HFFc6 (cell line): ENCODE measurements around the gene VILL. TPM values are rescaled to one million over a fixed set of nuclear protein-coding genes. Genes with fewer than 3 reads are reported as not detected.

Source experiments
- DNase-seq: peaks from one replicate; pipeline ENCODE4 v3.0.0-alpha.2; 2018
- H3K27ac Mint-ChIP-seq: 2 replicates; pipeline ENCODE4 v1.8.0; 2020; ENCODE audit warnings: mild to moderate bottlenecking, mixed read lengths
- H3K27me3 Mint-ChIP-seq: 2 replicates; pipeline ENCODE4 v1.8.0; 2021; ENCODE audit warnings: mild to moderate bottlenecking, moderate library complexity, mixed read lengths; ENCODE audit not compliant: insufficient read depth
- H3K36me3 Mint-ChIP-seq: 2 replicates; pipeline ENCODE4 v1.8.0; 2021; ENCODE audit warnings: low read depth, mixed read lengths
- H3K4me1 Mint-ChIP-seq: 2 replicates; pipeline ENCODE4 v1.8.0; 2020; ENCODE audit warnings: low read depth, mixed read lengths
- H3K4me3 Mint-ChIP-seq: 2 replicates; pipeline ENCODE4 v1.8.0; 2020; ENCODE audit warnings: mild to moderate bottlenecking, moderate library complexity, mixed read lengths
- H3K9me3 Mint-ChIP-seq: 2 replicates; pipeline ENCODE4 v1.8.0; 2020; ENCODE audit warnings: mild to moderate bottlenecking, mixed read lengths
- CTCF ChIP-seq: fragments of 200-600 bp; sonication (generic); IDR thresholded peaks from 2 replicates; pipeline ENCODE4 v1.5.0; 2021; ENCODE audit warnings: antibody characterized with exemption, mild to moderate bottlenecking
- total RNA-seq, 6 experiments: library from RNA; stranded (reverse); fragmentation: NEBNext Ultra II Directional; extraction: Animal tissue kit (Norgen Biotek cat#: 25700); gene quantifications; 2 replicates in 1 of 6; 3 replicates in 5 of 6; pipeline ENCODE4 v1.2.3, GENCODE V29; 2021

VILL gene
- total RNA-seq, 6 experiments from 2014 or later: 3.5 to 4.6 (median 3.7) TPM

GRCh38 chr3:38039101-38039898 lies 48.7 kb downstream of the VILL start, which contains the start of gene DLEC1:
Gene DLEC1, plus strand, starts transcription at chr3:38039208. Its CDS starts 18 bp downstream, at chr3:38039226.
- peak; percentile 51 for DNase-seq
- H3K36me3 Mint-ChIP-seq: no peaks in the 10 kb centered on the region
- no peaks in the 10 kb centered on the region for H3K9me3 Mint-ChIP-seq
- H3K27ac Mint-ChIP-seq: peak within 1 kb of the TSS; percentile 38
- peaks cover 7% of the 10 kb centered on the region; the same call in 1 of the 2 replicates for H3K27me3 Mint-ChIP-seq
- peaks cover 21% of the 10 kb centered on the region for H3K4me1 Mint-ChIP-seq
- no peak for TF ChIP-seq CTCF
- H3K4me3 Mint-ChIP-seq: peak within 1 kb of the TSS; percentile 75

- peak; percentile 46 for DNase-seq
- peak overlapping the region; percentile 75 for H3K4me3 Mint-ChIP-seq
- H3K27ac Mint-ChIP-seq: peak overlapping the region; percentile 38; the same call in 1 of the 2 replicates
- H3K4me1 Mint-ChIP-seq: peaks cover 21% of the 10 kb centered on the region
- TF ChIP-seq CTCF: peak; percentile 27; the same call in 1 of the 2 replicates
- H3K36me3 Mint-ChIP-seq: no peaks in the 10 kb centered on the region
- no peaks in the 10 kb centered on the region for H3K9me3 Mint-ChIP-seq
- peaks cover 10% of the 10 kb centered on the region; the same call in 1 of the 2 replicates for H3K27me3 Mint-ChIP-seq
These were observed 49.3 kb downstream of the VILL start for GRCh38 chr3:38039899-38040261.

- H3K4me3 Mint-ChIP-seq: peak overlapping the region; percentile 75; the same call in 1 of the 2 replicates
- H3K36me3 Mint-ChIP-seq: no peaks in the 10 kb centered on the region
These were observed 49.8 kb downstream of the VILL start for GRCh38 chr3:38040401-38040800.

DNA sequence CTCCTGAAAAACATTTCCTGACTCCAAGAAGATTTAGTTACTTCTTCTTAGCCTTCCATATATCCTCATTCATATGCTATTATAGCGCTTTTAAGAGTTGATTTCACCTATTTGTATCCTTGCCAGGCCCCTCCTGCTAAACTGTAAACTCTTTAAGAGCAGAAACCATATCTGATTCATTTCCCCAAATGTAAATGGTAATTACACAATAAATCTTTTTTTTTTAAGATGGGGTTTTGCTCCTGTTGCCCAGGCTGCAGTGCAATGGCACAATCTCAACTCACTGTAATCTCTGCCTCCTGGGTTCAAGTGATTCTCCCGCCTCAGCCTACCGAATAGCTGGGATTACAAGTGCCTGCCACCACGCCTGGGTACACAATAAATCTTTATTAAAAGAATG lies 52.9 kb downstream of the VILL start:
- H3K4me1 Mint-ChIP-seq: peaks cover 19% of the 10 kb centered on the region
- no peak for TF ChIP-seq CTCF
- H3K36me3 Mint-ChIP-seq: no peaks in the 10 kb centered on the region
- no peak overlapping the region for H3K4me3 Mint-ChIP-seq
- no peaks in the 10 kb centered on the region for H3K9me3 Mint-ChIP-seq
- no peak overlapping the region for H3K27ac Mint-ChIP-seq
- no peak for DNase-seq
- peaks cover 19% of the 10 kb centered on the region for H3K27me3 Mint-ChIP-seq

More at GRCh38 chr3:38040401-38040800, 49.8 kb downstream of the VILL start:
- DNase-seq: no peak
- peaks cover 21% of the 10 kb centered on the region for H3K4me1 Mint-ChIP-seq
- no peak overlapping the region for H3K27ac Mint-ChIP-seq
- no peaks in the 10 kb centered on the region for H3K9me3 Mint-ChIP-seq
- TF ChIP-seq CTCF: no peak
- H3K27me3 Mint-ChIP-seq: peaks cover 15% of the 10 kb centered on the region; the same call in 1 of the 2 replicates

- Mint-ChIP-seq H3K27me3 (peaks cover 27% of the 10 kb centered on the region), H3K4me1 (no peaks in the 10 kb centered on the region; the same call in 1 of the 2 replicates), H3K4me3 (no peak overlapping the region), H3K27ac (no peak overlapping the region), H3K9me3 (no peaks in the 10 kb centered on the region), H3K36me3 (no peaks in the 10 kb centered on the region)
- no peak for TF ChIP-seq CTCF
- no peak for DNase-seq
These were observed 55.4 kb downstream of the VILL start for GRCh38 chr3:38046027-38046426.
